Prostate gland (tissue), 2 donors: ENCODE data around the gene SPIRE2. TPM values are rescaled to one million over a fixed set of nuclear protein-coding genes. Genes with fewer than 3 reads are reported as not detected.
A peak's percentile ranks its signal among the peaks of the same experiment; 100 is the strongest.

ENCODE experiments used
- DNase-seq: peaks from one replicate; pipeline ENCODE4 v3.0.0-alpha.2; 2019; ENCODE audit warnings: low spot score
- H3K27ac ChIP-seq, 2 donors: fragments of 200-600 bp; sonication (generic); 2 replicates each; pipeline ENCODE4 v1.5.1; 2017 to 2019
- H3K27me3 ChIP-seq: fragments of 200-600 bp; sonication (generic); replicated peaks from 2 replicates; pipeline ENCODE4 v1.5.1; 2019; ENCODE audit not compliant: insufficient read depth
- H3K36me3 ChIP-seq, 2 donors: fragments of 200-600 bp; sonication (generic); 1 replicate in 1 of 2; 2 replicates in 1 of 2; pipeline versions ENCODE4 v1.5.1 to v1.8.1; 2017 to 2019
- H3K4me1 ChIP-seq: fragments of 200-600 bp; sonication (generic); replicated peaks from 2 replicates; pipeline ENCODE4 v1.5.1; 2019
- H3K4me3 ChIP-seq, 2 donors: fragments of 200-600 bp; sonication (generic); 2 replicates each; pipeline ENCODE4 v1.5.1; 2017 to 2019
- H3K9me3 ChIP-seq: fragments of 200-600 bp; sonication (generic); 2 replicates; pipeline ENCODE4 v1.5.1; 2017
- POLR2A ChIP-seq: fragments of 450-650 bp; IDR thresholded peaks from one replicate; pipeline ENCODE4 v1.6.1; 2016; ENCODE audit warnings: antibody characterized with exemption, mild to moderate bottlenecking
- POLR2AphosphoS5 ChIP-seq: sonication (generic); formaldehyde crosslinking; IDR thresholded peaks from one replicate; pipeline ENCODE4 v1.6.1; 2017; ENCODE audit warnings: antibody characterized with exemption
- WGBS: methylation state at CpG from one replicate; pipeline ENCODE4 v1.1.5; 2018; 5-methylcytosine and 5-hydroxymethylcytosine counted together
- intact Hi-C: fragments of 100-400 bp; cut with DNase I; formaldehyde crosslinking; loops from one replicate; pipeline ENCODE4 v1.14.2; 2022
- total RNA-seq, 2 donors: library from RNA; depleted of rRNA; stranded (reverse); fragments of >200 nt; gene quantifications; one replicate each; pipeline ENCODE4 v1.1.0, GENCODE V29; 2016
- TF ChIP-seq, protein P1 (sequence below), 4 experiments: fragments of 200-600 bp in 2 of 4; fragments of 450-650 bp in 2 of 4; sonication (generic) in 2 of 4; IDR thresholded peaks; 1 replicate in 3 of 4; 2 replicates in 1 of 4; pipeline ENCODE4 v1.5.1; 2016 to 2019; ENCODE audit warnings: antibody characterized with exemption in 4 of 4, mild to moderate bottlenecking in 2 of 4, moderate library complexity in 2 of 4

The SPIRE2 gene
- total RNA-seq, 2 donors from 2014 or later = 13.7 to 15.5 TPM

DNA sequence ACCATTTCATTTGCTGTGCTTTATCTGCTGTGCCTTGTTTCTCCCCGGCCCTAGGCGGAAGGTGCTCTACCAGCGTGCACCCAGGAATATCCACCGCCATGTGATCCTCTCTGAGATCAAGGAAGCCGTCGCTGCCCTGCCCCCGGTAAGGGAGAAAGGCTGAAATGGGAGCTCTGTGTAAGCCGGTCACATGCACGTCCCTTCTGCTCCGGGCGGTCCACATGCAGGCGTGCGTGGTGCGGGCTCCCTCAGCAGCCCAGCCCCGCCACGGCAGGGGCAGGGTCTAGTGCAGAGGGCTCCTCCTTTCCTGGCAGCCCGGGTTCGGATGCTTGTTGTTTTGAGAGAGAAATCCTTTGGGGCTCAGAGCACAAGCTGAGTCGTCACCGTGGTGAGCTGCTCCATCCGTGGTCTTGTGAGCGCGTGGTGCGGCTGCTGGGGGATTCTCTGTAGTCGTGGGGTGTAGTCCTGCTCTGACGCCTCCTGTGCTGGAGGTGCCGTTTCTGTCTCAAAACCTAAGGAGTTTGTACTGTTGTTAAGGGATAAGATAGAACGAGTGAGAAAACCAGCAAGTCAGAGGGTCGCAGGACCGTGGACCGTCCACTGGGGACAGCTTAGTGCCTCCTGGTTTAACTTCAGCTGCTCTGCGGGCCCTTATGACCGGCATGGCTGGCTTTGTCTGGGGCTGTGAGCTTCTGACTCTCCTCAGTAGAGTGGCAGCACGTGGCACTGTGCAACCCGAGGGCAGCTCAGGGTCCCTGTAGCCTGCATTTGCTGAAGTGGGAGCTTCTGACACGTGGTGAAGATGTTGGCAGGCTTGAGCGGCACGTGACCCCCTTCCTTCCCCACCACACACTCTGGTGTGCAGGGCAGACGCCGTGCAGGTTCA is 78.1 kb downstream of the SPIRE2 start:
- Histone ChIP-seq H3K36me3 (peaks cover 5 to 11% of the 10 kb centered on the region in 2 donors), H3K9me3 (no peaks in the 10 kb centered on the region), H3K4me1 (peaks cover 4% of the 10 kb centered on the region), H3K27ac (no peak overlapping the region), H3K4me3 (no peak overlapping the region), H3K27me3 (no peaks in the 10 kb centered on the region)
- WGBS = 95% methylated on average over 40 of the region's 40 CpGs
- DNase-seq = no peak
- TF ChIP-seq POLR2AphosphoS5 (no peak), POLR2A (no peak)
- TF ChIP-seq, protein P1, sequence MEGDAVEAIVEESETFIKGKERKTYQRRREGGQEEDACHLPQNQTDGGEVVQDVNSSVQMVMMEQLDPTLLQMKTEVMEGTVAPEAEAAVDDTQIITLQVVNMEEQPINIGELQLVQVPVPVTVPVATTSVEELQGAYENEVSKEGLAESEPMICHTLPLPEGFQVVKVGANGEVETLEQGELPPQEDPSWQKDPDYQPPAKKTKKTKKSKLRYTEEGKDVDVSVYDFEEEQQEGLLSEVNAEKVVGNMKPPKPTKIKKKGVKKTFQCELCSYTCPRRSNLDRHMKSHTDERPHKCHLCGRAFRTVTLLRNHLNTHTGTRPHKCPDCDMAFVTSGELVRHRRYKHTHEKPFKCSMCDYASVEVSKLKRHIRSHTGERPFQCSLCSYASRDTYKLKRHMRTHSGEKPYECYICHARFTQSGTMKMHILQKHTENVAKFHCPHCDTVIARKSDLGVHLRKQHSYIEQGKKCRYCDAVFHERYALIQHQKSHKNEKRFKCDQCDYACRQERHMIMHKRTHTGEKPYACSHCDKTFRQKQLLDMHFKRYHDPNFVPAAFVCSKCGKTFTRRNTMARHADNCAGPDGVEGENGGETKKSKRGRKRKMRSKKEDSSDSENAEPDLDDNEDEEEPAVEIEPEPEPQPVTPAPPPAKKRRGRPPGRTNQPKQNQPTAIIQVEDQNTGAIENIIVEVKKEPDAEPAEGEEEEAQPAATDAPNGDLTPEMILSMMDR (IDR thresholded peaks at IDR 0.05) = no peak
- intact Hi-C loops = no loop called here

DNA sequence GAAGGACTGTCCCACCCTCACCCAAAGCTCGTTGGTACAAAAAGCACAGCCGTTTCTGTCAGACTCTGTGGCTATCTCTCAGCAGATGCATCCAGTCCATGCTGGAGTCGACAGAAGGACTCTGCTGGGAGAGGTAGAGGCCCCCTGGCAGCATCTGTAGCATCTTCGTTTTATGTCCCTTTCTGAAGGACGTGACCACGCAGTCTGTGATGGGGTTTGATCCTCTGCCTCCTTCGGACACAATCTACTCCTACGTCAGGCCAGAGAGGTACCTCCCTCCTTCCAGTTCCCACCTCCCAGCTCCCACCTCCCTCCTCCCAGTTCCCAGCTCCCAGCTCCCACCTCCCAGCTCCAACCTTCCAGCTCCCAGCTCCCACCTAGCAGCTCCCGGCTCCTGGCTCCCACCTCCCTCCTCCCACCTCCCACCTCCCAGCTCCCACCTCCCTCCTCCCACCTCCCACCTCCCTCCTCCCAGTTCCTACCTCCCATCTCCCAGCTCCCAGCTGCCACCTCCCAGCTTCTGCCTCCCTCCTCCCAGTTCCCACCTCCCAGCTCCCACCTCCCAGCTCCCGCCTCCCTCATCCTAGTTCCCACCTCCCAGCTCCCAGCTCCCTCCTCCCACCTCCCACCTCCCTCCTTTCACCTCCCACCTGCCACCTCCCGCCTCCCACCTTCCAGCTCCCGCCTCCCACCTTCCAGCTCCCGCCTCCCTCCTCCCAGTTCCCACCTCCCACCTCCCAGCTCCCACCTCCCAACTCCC is 79.0 kb downstream of the SPIRE2 start:
- TF ChIP-seq POLR2AphosphoS5 (no peak), POLR2A (no peak)
- TF ChIP-seq, protein P1 (IDR thresholded peaks at IDR 0.05) = no peak
- intact Hi-C loops = no loop called here
- Histone ChIP-seq H3K27ac (no peak overlapping the region), H3K4me1 (peaks cover 4% of the 10 kb centered on the region), H3K4me3 (no peak overlapping the region), H3K27me3 (no peaks in the 10 kb centered on the region), H3K9me3 (no peaks in the 10 kb centered on the region), H3K36me3 (peaks cover 5 to 11% of the 10 kb centered on the region in 2 donors)
- DNase-seq = no peak
- WGBS = 97% methylated on average over 13 of the region's 13 CpGs

DNA sequence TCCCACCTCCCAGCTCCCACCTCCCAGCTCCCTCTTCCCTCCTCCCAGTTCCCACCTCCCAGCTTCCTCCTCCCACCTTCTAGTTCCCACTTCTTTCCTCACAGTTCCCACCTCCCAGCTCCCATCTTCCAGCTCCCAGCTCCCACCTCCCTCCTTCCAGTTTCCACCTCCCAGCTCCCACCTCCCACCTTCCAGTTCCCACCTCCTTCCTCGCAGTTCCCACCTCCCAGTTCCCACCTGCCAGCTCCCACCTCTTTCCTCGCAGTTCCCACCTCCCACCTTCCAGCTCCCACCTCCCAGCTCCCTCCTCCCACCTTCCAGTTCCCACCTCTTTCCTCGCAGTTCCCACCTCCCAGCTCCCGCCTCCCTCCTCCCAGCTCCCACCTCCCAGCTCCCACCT is 80.0 kb downstream of the SPIRE2 start:
- Histone ChIP-seq H3K36me3 (peaks cover 5 to 11% of the 10 kb centered on the region in 2 donors), H3K4me3 (no peak overlapping the region)

DNA sequence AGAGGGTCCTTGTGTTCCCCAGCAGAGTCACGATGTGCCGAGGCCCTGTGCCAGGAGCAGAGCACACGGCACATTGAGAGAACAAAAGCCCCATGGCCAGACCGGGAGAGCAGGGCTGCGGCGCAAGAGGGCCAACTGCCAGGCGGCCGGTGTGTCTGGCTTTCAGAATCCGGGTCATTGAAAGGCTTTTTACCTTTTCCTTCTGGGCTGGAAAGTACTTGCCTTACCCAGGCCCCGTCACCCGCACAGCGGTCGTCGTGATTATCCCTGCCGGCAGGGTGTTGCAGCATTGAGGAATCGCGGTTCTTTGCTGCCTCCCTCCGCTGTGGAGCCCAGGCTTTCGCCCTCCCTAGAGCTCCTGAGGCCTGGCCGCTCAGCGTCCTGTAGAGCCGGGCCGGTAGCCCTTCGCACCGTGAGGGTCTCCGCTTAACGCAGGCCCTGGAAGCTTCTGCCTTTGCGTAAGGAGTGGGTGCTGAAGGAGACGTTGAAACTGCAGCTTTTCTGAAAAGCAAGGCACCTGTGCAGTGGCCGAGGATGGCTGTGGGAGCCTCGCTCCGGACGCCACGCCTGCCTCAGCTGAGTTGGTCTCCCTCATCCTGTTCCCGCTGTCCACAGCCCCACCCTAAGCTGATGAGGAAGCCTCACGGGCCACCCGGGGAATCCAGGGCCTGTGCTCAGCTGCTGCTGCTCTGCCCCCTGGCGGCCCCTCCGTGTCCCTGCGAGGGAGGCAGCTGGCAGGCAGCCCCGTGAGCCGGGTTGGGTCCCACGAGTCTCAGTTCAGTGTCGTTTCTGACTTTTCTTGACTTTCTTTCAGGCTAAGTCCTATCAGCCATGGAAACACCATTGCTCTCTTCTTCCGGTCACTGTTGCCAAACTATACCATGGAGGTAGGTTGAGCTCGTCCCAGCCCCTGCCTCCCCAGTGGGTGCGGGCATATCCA is 81.8 kb downstream of the SPIRE2 start:
- peak overlapping the region in 1 of 2 donors; percentile 20 for H3K27ac ChIP-seq
- intact Hi-C loops = no loop called here
- peaks cover 0 to 2% of the 10 kb centered on the region in 2 donors for H3K36me3 ChIP-seq
- peak; percentile 63 for DNase-seq
- no peaks in the 10 kb centered on the region for H3K9me3 ChIP-seq
- H3K4me1 ChIP-seq = peaks cover 4% of the 10 kb centered on the region
- peak; percentile 75 for TF ChIP-seq POLR2AphosphoS5
- TF ChIP-seq POLR2A = no peak
- TF ChIP-seq, protein P1 (IDR thresholded peaks at IDR 0.05) = peak; percentile 69 to 90 (median 72)
- H3K27me3 ChIP-seq = no peaks in the 10 kb centered on the region
- WGBS = 55% methylated on average over 47 of the region's 47 CpGs
- no peak overlapping the region for H3K4me3 ChIP-seq

More for the DNA sequence above, 80.0 kb downstream of the SPIRE2 start:
- 94% methylated on average over 4 of the region's 4 CpGs for WGBS
- DNase-seq = no peak
- Histone ChIP-seq H3K4me1 (peaks cover 4% of the 10 kb centered on the region), H3K27me3 (no peaks in the 10 kb centered on the region), H3K27ac (no peak overlapping the region), H3K9me3 (no peaks in the 10 kb centered on the region)
- no peak for TF ChIP-seq POLR2A
- TF ChIP-seq, protein P1 (IDR thresholded peaks at IDR 0.05) = no peak
- TF ChIP-seq POLR2AphosphoS5 = no peak
- intact Hi-C loops = no loop called here
